Measurements from ENCODE around the gene DCLK2. TPM values are rescaled to one million over a fixed set of nuclear protein-coding genes. Genes with fewer than 3 reads are reported as not detected.

DCLK2 gene
- total and polyA plus RNA-seq, 4 donors = 2.4 to 17.9 (median 12.7) TPM

GRCh38 chr4:150240011-150240410, 161.8 kb downstream of the DCLK2 start:
- intact Hi-C loops (cut with DNase I) = loop anchor here (5.0 kb wide), 2 partner anchors 238 to 243 kb away; no protein-coding TSS in a partner anchor
- no peak overlapping the region for H3K4me3 ChIP-seq (ENCODE audit: low read length in 2 of 2)
- H3K36me3 ChIP-seq (ENCODE audit: control insufficient read depth in 1 of 2, insufficient read depth in 2 of 2, low read length in 1 of 2) = peaks cover 0 to 2% of the 10 kb centered on the region in 2 donors
- H3K27ac ChIP-seq (ENCODE audit: low read depth in 1 of 2, low read length in 2 of 2) = no peak overlapping the region
- no peaks in the 10 kb centered on the region for H3K9me3 ChIP-seq (ENCODE audit: control insufficient read depth, low read length)
- DNase-seq (no peak), ATAC-seq (ENCODE audit: low FRiP score) (no peak)
- H3K27me3 ChIP-seq (ENCODE audit: control insufficient read depth in 1 of 2, insufficient read depth in 2 of 2, low read length in 1 of 2) = no peaks in the 10 kb centered on the region
- H3K4me1 ChIP-seq (ENCODE audit: control insufficient read depth in 1 of 2, insufficient read depth in 2 of 2, low read length in 2 of 2) = peaks cover 0 to 4% of the 10 kb centered on the region in 2 donors

DNA sequence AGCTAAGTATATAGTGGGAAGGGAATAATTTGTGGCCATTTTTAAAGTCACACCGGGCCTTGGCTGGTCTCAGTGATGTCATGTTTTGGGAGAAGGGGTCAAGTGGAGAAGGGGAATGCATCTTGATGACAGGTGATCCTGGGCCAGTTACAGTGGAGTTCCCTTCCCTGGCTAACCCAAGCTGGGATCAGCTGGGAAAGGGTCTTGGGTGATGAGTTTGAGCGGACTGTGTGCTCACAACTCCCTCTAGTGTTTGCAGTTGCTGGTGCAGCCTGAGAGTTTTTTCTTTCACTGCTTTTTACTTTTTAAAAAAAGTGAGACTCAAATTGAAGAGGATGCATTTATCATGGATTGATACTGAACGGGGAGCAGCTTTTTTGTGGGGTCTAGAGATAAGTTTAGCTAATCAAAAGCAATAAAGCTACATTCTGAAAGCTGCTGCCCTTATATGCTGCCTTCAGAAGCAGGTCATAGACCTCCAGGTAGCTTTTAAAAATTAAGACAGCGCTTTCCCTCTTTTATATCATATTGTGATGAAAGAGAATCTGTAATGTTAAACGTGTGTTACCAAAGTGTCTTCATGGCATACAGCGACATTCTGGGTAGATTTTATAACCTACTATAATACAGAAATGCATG, 164.7 kb downstream of the DCLK2 start:
- H3K36me3 ChIP-seq (ENCODE audit: control insufficient read depth in 1 of 2, insufficient read depth in 2 of 2, low read length in 1 of 2) = peaks cover 0 to 2% of the 10 kb centered on the region in 2 donors
- H3K27ac ChIP-seq (ENCODE audit: low read depth in 1 of 2, low read length in 2 of 2) = no peak overlapping the region
- DNase-seq (no peak), ATAC-seq (ENCODE audit: low FRiP score) (peak; percentile 64)
- no peaks in the 10 kb centered on the region for H3K4me1 ChIP-seq (ENCODE audit: control insufficient read depth in 1 of 2, insufficient read depth in 2 of 2, low read length in 2 of 2)
- no peaks in the 10 kb centered on the region for H3K27me3 ChIP-seq (ENCODE audit: control insufficient read depth in 1 of 2, insufficient read depth in 2 of 2, low read length in 1 of 2)
- WGBS, 2 donors = 61 to 66% methylated on average over 6 of the region's 6 CpGs
- no peaks in the 10 kb centered on the region for H3K9me3 ChIP-seq (ENCODE audit: control insufficient read depth, low read length)
- intact Hi-C loops (cut with DNase I) = loop anchor here (5.0 kb wide), 2 partner anchors 241 to 246 kb away; no protein-coding TSS in a partner anchor
- no peak overlapping the region for H3K4me3 ChIP-seq (ENCODE audit: low read length in 2 of 2)

- DNase-seq (no peak), ATAC-seq (ENCODE audit: low FRiP score) (no peak)
- H3K9me3 ChIP-seq (ENCODE audit: control insufficient read depth, low read length) = no peaks in the 10 kb centered on the region
- intact Hi-C loops (cut with DNase I) = loop anchor here (5.0 kb wide), 2 partner anchors 242 to 247 kb away; no protein-coding TSS in a partner anchor
- peaks cover 0 to 2% of the 10 kb centered on the region in 2 donors for H3K36me3 ChIP-seq (ENCODE audit: control insufficient read depth in 1 of 2, insufficient read depth in 2 of 2, low read length in 1 of 2)
- no peak overlapping the region for H3K4me3 ChIP-seq (ENCODE audit: low read length in 2 of 2)
- H3K27ac ChIP-seq (ENCODE audit: low read depth in 1 of 2, low read length in 2 of 2) = peak overlapping the region in 1 of 2 donors; percentile 25
- H3K27me3 ChIP-seq (ENCODE audit: control insufficient read depth in 1 of 2, insufficient read depth in 2 of 2, low read length in 1 of 2) = no peaks in the 10 kb centered on the region
- H3K4me1 ChIP-seq (ENCODE audit: control insufficient read depth in 1 of 2, insufficient read depth in 2 of 2, low read length in 2 of 2) = no peaks in the 10 kb centered on the region
- 66 to 74% methylated on average over 2 of the region's 2 CpGs for WGBS, 2 donors
These were observed 165.7 kb downstream of the DCLK2 start for GRCh38 chr4:150243932-150244331.

DNA sequence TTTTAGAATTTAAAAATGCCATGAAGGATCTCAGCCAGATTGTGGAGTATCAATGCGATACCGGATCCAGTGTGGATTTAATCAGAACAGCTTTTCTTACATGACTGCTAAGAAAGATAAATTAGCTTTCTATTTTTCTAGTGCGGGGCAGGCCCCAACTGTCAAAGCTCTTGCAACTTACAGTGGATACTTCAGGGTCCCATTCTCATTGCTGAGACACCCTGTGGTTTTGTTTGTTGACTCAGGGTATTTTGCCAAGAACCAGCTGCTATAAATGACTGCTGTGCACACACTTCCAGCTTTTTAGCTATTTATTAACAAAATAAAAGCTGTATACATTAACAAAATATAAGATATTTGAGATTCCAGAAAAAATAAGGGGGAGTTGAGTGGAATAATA, 166.4 kb downstream of the DCLK2 start:
- ATAC-seq (ENCODE audit: low FRiP score) (no peak), DNase-seq (no peak)
- Histone ChIP-seq H3K27me3 (ENCODE audit: control insufficient read depth in 1 of 2, insufficient read depth in 2 of 2, low read length in 1 of 2) (no peaks in the 10 kb centered on the region), H3K27ac (ENCODE audit: low read depth in 1 of 2, low read length in 2 of 2) (no peak overlapping the region), H3K36me3 (ENCODE audit: control insufficient read depth in 1 of 2, insufficient read depth in 2 of 2, low read length in 1 of 2) (peaks cover 0 to 4% of the 10 kb centered on the region in 2 donors), H3K4me1 (ENCODE audit: control insufficient read depth in 1 of 2, insufficient read depth in 2 of 2, low read length in 2 of 2) (no peaks in the 10 kb centered on the region), H3K9me3 (ENCODE audit: control insufficient read depth, low read length) (no peaks in the 10 kb centered on the region), H3K4me3 (ENCODE audit: low read length in 2 of 2) (no peak overlapping the region)
- intact Hi-C loops (cut with DNase I) = loop anchor here (5.0 kb wide), 2 partner anchors 242 to 247 kb away; no protein-coding TSS in a partner anchor
- 3% methylated on average over 3 of the region's 3 CpGs for WGBS, 2 donors

GRCh38 chr4:150247184-150247583, 168.9 kb downstream of the DCLK2 start:
- Histone ChIP-seq H3K27ac (ENCODE audit: low read depth in 1 of 2, low read length in 2 of 2) (no peak overlapping the region), H3K36me3 (ENCODE audit: control insufficient read depth in 1 of 2, insufficient read depth in 2 of 2, low read length in 1 of 2) (peaks cover 0 to 4% of the 10 kb centered on the region in 2 donors), H3K4me1 (ENCODE audit: control insufficient read depth in 1 of 2, insufficient read depth in 2 of 2, low read length in 2 of 2) (no peaks in the 10 kb centered on the region), H3K9me3 (ENCODE audit: control insufficient read depth, low read length) (no peaks in the 10 kb centered on the region), H3K27me3 (ENCODE audit: control insufficient read depth in 1 of 2, insufficient read depth in 2 of 2, low read length in 1 of 2) (no peaks in the 10 kb centered on the region), H3K4me3 (ENCODE audit: low read length in 2 of 2) (no peak overlapping the region)
- WGBS, 2 donors = 97 to 98% methylated on average over 7 of the region's 7 CpGs
- intact Hi-C loops (cut with DNase I) = no loop called here
- DNase-seq (no peak), ATAC-seq (ENCODE audit: low FRiP score) (no peak)

DNA sequence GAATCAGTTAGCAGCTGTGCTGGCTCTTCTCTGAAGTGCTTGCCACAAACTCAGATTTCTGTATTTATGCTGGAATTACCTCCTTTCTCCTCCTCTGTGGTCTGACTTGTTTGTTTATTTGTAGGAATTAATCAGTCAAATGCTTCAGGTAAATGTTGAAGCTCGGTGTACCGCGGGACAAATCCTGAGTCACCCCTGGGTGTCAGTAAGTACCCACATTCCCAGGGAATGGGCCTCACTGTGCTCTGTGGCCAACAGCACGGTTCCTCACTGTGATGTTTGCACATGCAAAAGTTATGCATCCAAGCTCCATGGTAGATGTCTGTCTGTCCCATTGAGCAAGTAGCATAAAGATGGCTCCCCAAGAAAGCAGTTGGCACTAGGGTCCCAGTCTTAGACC, 169.9 kb downstream of the DCLK2 start:
- intact Hi-C loops (cut with DNase I) = no loop called here
- Histone ChIP-seq H3K27ac (ENCODE audit: low read depth in 1 of 2, low read length in 2 of 2) (no peak overlapping the region), H3K36me3 (ENCODE audit: control insufficient read depth in 1 of 2, insufficient read depth in 2 of 2, low read length in 1 of 2) (peaks cover 0 to 2% of the 10 kb centered on the region in 2 donors), H3K4me1 (ENCODE audit: control insufficient read depth in 1 of 2, insufficient read depth in 2 of 2, low read length in 2 of 2) (no peaks in the 10 kb centered on the region), H3K27me3 (ENCODE audit: control insufficient read depth in 1 of 2, insufficient read depth in 2 of 2, low read length in 1 of 2) (no peaks in the 10 kb centered on the region), H3K9me3 (ENCODE audit: control insufficient read depth, low read length) (no peaks in the 10 kb centered on the region), H3K4me3 (ENCODE audit: low read length in 2 of 2) (no peak overlapping the region)
- no peak for ATAC-seq (ENCODE audit: low FRiP score)
- DNase-seq = no peak
- 88 to 92% methylated on average over 4 of the region's 4 CpGs for WGBS, 2 donors

DNA sequence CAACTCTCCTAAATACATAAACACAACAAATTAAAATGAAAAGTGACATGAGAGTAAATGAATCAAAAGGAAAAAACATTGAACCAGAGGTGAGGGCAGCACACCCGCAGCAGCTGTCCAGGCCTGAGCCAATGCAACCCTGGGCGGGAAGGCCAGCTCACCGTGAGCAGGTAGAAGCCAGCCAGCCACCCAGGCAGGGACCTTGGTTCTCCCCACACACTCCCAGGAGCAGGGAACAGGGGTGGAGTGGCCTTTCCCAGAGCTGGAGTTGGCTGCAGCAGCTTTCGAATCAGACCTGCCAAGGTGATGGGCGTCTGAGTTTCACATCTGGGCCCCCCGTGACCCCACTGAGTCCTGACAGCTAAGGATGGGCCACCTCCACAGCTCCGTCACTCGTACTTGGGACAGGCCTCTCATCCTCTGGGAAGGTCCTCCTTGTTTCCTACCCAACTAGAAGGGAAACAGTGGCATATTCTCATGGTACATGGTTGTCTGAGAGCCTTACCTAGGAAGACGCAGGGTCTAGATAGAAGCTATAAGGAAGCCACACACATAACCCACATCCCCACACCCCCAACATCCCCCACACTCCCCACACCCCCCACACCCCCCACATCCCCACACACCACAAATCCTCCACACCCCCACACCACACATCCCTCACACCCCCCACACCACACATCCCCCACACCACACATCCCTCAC, 172.2 kb downstream of the DCLK2 start:
- intact Hi-C loops (cut with DNase I) = no loop called here
- H3K36me3 ChIP-seq (ENCODE audit: control insufficient read depth in 1 of 2, insufficient read depth in 2 of 2, low read length in 1 of 2) = peaks cover 0 to 2% of the 10 kb centered on the region in 2 donors
- ATAC-seq (ENCODE audit: low FRiP score) = no peak
- no peak overlapping the region for H3K27ac ChIP-seq (ENCODE audit: low read depth in 1 of 2, low read length in 2 of 2)
- no peak overlapping the region for H3K4me3 ChIP-seq (ENCODE audit: low read length in 2 of 2)
- no peaks in the 10 kb centered on the region for H3K4me1 ChIP-seq (ENCODE audit: control insufficient read depth in 1 of 2, insufficient read depth in 2 of 2, low read length in 2 of 2)
- DNase-seq = no peak
- 89 to 91% methylated on average over 9 of the region's 9 CpGs for WGBS, 2 donors
- no peaks in the 10 kb centered on the region for H3K9me3 ChIP-seq (ENCODE audit: control insufficient read depth, low read length)
- H3K27me3 ChIP-seq (ENCODE audit: control insufficient read depth in 1 of 2, insufficient read depth in 2 of 2, low read length in 1 of 2) = no peaks in the 10 kb centered on the region

DNA sequence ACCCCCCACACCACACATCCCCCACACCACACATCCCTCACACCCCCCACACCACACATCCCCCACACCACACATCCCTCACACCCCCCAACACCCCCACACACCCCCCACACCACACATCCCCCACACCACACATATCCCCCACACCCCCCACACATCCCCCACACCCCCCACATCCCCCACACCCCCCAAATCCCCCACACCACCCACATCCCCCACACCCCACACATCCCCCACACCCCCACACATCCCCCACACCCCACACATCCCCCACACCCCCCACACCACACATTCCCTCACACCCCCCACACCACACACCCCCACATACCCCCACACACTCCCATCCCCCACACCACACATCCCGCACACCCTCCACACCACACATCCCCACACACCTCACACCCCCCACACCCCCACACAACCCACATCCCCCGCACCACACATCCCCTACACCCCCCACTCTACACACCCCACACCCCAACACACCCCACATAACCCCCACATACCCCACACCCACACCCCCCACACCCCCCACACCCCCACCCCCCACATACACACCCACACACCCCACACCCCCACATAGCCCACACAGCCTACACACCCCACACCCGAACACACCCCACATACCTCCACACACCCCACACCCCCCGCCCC, 172.9 kb downstream of the DCLK2 start:
- H3K4me3 ChIP-seq (ENCODE audit: low read length in 2 of 2) = no peak overlapping the region
- ATAC-seq (ENCODE audit: low FRiP score) = no peak
- intact Hi-C loops (cut with DNase I) = no loop called here
- WGBS, 2 donors = 75 to 90% methylated on average over 3 to 4 of the region's 4 CpGs
- no peak for DNase-seq
- H3K36me3 ChIP-seq (ENCODE audit: control insufficient read depth in 1 of 2, insufficient read depth in 2 of 2, low read length in 1 of 2) = peaks cover 0 to 2% of the 10 kb centered on the region in 2 donors
- no peaks in the 10 kb centered on the region for H3K9me3 ChIP-seq (ENCODE audit: control insufficient read depth, low read length)
- H3K4me1 ChIP-seq (ENCODE audit: control insufficient read depth in 1 of 2, insufficient read depth in 2 of 2, low read length in 2 of 2) = no peaks in the 10 kb centered on the region
- H3K27me3 ChIP-seq (ENCODE audit: control insufficient read depth in 1 of 2, insufficient read depth in 2 of 2, low read length in 1 of 2) = no peaks in the 10 kb centered on the region
- H3K27ac ChIP-seq (ENCODE audit: low read depth in 1 of 2, low read length in 2 of 2) = no peak overlapping the region

Data from aorta (tissue), 5 donors.